Muscle layer of colon (tissue), 2 donors: ENCODE data around the gene MRS2.
"Not testable (repeated sequence)": the region's sequence is repeated elsewhere in the genome, so short reads cannot be mapped to it uniquely, and the experiment has no call there.

Source experiments
- H3K27ac ChIP-seq: one replicate; pipeline ENCODE4 v1.7.0; 2013; ENCODE audit warnings: low read depth, mild to moderate bottlenecking, low read length, moderate library complexity
- H3K27me3 ChIP-seq, 2 donors: one replicate each; pipeline ENCODE4 v1.7.0; 2013; ENCODE audit warnings: low read length in 2 of 2, mild to moderate bottlenecking in 2 of 2; ENCODE audit not compliant: insufficient read depth in 2 of 2, control insufficient read depth in 1 of 2
- H3K36me3 ChIP-seq: one replicate; pipeline ENCODE4 v1.7.0; 2013; ENCODE audit warnings: mild to moderate bottlenecking, low read length; ENCODE audit not compliant: insufficient read depth
- H3K4me1 ChIP-seq: one replicate; pipeline ENCODE4 v1.7.0; 2013; ENCODE audit warnings: mild to moderate bottlenecking, low read length; ENCODE audit not compliant: insufficient read depth
- H3K4me3 ChIP-seq, 2 donors: one replicate each; pipeline ENCODE4 v1.7.0; 2013; ENCODE audit warnings: low read length in 2 of 2, low read depth in 1 of 2, mild to moderate bottlenecking in 1 of 2, moderate library complexity in 1 of 2
- H3K9ac ChIP-seq: one replicate; pipeline ENCODE4 v1.7.0; 2013; ENCODE audit warnings: low read length
- H3K9me3 ChIP-seq: one replicate; pipeline ENCODE4 v1.7.0; 2013; ENCODE audit warnings: mild to moderate bottlenecking, low read length
- donor health status: abdominal sarcoma.
- donor health status: Adenocarcinoma of cecum.

MRS2 gene

DNA sequence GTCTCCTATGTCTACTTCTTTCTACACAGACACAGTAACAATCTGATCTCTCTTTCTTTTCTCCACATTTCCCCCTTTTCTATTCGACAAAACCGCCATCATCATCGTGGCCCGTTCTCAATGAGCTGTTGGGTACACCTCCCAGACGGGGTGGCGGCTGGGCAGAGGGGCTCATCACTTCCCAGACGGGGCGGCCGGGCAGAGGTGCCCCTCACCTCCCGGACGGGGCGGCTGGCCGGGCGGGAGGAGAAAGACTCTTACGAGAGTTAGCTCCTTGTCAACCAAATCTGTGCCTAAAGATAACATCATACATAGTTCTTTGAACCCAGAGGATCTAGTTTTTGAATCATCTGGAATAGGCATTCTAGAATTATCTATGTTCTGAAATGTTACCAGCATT lies 11.8 kb downstream of the MRS2 start:
- peaks cover 61% of the 10 kb centered on the region for H3K36me3 ChIP-seq
- H3K4me1 ChIP-seq, H3K9ac ChIP-seq, H3K4me3 ChIP-seq, H3K27ac ChIP-seq, H3K27me3 ChIP-seq, H3K9me3 ChIP-seq: not testable (repeated sequence)

GRCh38 chr6:24415753-24416152 lies 13.0 kb downstream of the MRS2 start:
- Histone ChIP-seq H3K27me3 (no peaks in the 10 kb centered on the region), H3K36me3 (peaks cover 73% of the 10 kb centered on the region), H3K4me1 (no peaks in the 10 kb centered on the region), H3K9ac (no peak overlapping the region), H3K9me3 (no peaks in the 10 kb centered on the region), H3K27ac (no peak overlapping the region), H3K4me3 (no peak overlapping the region)

GRCh38 chr6:24419526-24419925 lies 16.8 kb downstream of the MRS2 start:
- H3K9ac ChIP-seq, result no peak overlapping the region
- no peaks in the 10 kb centered on the region for H3K4me1 ChIP-seq
- no peaks in the 10 kb centered on the region for H3K27me3 ChIP-seq
- H3K27ac ChIP-seq, result no peak overlapping the region
- peaks cover 73% of the 10 kb centered on the region for H3K36me3 ChIP-seq
- H3K9me3 ChIP-seq, result no peaks in the 10 kb centered on the region
- no peak overlapping the region for H3K4me3 ChIP-seq

DNA sequence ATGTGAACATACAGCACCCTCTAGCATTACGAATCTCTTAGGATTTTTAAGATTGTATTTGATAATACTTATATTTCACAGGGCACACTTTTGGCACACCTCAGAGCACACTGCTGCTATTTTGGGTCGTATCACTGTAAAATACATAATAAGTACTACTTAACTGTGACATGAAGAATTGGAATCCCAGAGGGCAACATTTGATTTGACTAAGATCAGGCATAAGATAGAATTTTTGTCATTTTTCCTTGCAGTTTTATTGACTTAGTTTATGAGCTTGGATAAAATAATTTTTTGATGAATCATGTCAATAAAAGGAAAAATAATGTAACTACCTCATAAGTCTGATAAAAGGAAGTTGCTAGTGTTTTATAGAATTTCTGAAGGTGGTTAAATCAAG lies 22.4 kb downstream of the MRS2 start:
- Histone ChIP-seq H3K9me3 (no peaks in the 10 kb centered on the region), H3K4me1 (peaks cover 5% of the 10 kb centered on the region), H3K9ac (no peak overlapping the region), H3K27me3 (no peaks in the 10 kb centered on the region), H3K36me3 (peaks cover 29% of the 10 kb centered on the region), H3K4me3 (no peak overlapping the region), H3K27ac (no peak overlapping the region)

GRCh38 chr6:24426729-24427446 lies 24.2 kb downstream of the MRS2 start:
- Histone ChIP-seq H3K27me3 (no peaks in the 10 kb centered on the region), H3K27ac (no peak overlapping the region), H3K9me3 (no peaks in the 10 kb centered on the region), H3K4me1 (peaks cover 5% of the 10 kb centered on the region), H3K9ac (no peak overlapping the region), H3K36me3 (peaks cover 17% of the 10 kb centered on the region), H3K4me3 (no peak overlapping the region)

GRCh38 chr6:24428615-24429014 lies 25.9 kb downstream of the MRS2 start:
- H3K27ac ChIP-seq, result no peak overlapping the region
- no peaks in the 10 kb centered on the region for H3K27me3 ChIP-seq
- H3K36me3 ChIP-seq, result peaks cover 7% of the 10 kb centered on the region
- peaks cover 5% of the 10 kb centered on the region for H3K4me1 ChIP-seq
- H3K9ac ChIP-seq, result no peak overlapping the region
- H3K4me3 ChIP-seq, result no peak overlapping the region
- no peaks in the 10 kb centered on the region for H3K9me3 ChIP-seq

- H3K9me3 ChIP-seq, result no peaks in the 10 kb centered on the region
- no peak overlapping the region for H3K4me3 ChIP-seq
- no peaks in the 10 kb centered on the region for H3K27me3 ChIP-seq
- peaks cover 5% of the 10 kb centered on the region for H3K4me1 ChIP-seq
- H3K9ac ChIP-seq, result no peak overlapping the region
- no peak overlapping the region for H3K27ac ChIP-seq
- H3K36me3 ChIP-seq, result peaks cover 6% of the 10 kb centered on the region
Measured at GRCh38 chr6:24429146-24429545, 26.4 kb downstream of the MRS2 start.

DNA sequence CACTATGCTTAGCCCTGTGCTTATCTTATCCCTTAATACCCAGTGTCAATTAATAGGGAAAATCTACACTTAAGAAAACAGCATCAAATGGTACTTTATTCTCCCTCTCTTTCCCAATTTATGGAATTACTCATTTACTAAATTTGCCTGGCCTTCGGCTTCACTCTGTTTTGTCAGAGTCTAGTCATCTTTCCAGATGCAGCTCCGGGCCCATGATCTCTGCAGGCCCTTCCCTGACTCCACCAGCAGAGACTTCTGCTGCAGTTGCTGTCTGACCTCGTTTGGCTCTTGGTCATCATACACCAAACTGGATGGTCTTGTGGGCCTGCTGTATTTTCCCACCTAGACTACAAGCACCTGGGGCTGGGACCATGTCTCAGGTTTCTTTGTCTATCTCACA lies 27.4 kb downstream of the MRS2 start:
- H3K4me1 ChIP-seq, result peaks cover 5% of the 10 kb centered on the region
- H3K4me3 ChIP-seq, result no peak overlapping the region
- peaks cover under 1% of the 10 kb centered on the region for H3K36me3 ChIP-seq
- no peak overlapping the region for H3K27ac ChIP-seq
- no peaks in the 10 kb centered on the region for H3K9me3 ChIP-seq
- H3K9ac ChIP-seq, result no peak overlapping the region
- no peaks in the 10 kb centered on the region for H3K27me3 ChIP-seq

DNA sequence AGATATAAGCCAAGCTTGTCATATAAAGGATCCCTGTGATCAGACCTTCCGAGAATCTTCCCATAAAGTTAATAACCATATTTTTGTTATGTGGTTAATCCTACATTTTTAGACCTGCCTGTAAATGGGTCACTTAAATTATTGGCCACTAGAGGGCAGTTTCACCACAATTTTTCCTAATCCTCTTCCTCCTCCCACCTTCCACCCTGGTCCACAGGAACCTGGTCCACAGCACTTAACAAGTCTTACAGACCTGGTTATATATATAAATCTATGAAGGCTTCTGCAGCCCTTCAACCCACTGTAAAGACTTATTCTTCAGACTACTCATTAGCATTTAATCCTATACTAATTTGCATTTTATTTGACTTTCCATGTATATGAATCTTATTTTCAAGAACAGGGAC lies 28.3 kb downstream of the MRS2 start:
- no peak overlapping the region for H3K9ac ChIP-seq
- peaks cover 5% of the 10 kb centered on the region for H3K4me1 ChIP-seq
- no peak overlapping the region for H3K4me3 ChIP-seq
- H3K27ac ChIP-seq, result no peak overlapping the region
- H3K36me3 ChIP-seq, result no peaks in the 10 kb centered on the region
- no peaks in the 10 kb centered on the region for H3K27me3 ChIP-seq
- H3K9me3 ChIP-seq, result no peaks in the 10 kb centered on the region

DNA sequence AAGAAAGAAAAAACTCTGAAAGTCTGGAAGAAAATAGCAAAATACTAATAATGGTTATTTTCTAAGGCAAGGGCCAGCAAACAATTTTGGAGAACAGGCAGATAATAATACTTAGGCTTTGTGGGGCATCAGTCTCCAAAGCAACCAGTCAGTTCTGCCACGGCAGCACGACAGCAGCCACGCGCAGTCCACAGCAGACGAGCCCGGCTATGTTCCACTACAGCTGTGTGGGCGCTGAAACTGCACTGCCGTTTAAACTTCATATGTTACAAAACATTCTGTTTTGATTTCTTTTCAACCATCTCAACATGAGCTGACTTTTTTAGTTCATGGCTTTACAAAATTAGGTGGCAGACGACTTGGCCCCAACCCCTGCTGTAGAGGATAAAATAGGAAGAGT lies 29.9 kb downstream of the MRS2 start:
- Histone ChIP-seq H3K36me3 (no peaks in the 10 kb centered on the region), H3K4me1 (peaks cover 5% of the 10 kb centered on the region), H3K9me3 (no peaks in the 10 kb centered on the region), H3K27ac (no peak overlapping the region), H3K27me3 (no peaks in the 10 kb centered on the region), H3K4me3 (no peak overlapping the region), H3K9ac (no peak overlapping the region)

DNA sequence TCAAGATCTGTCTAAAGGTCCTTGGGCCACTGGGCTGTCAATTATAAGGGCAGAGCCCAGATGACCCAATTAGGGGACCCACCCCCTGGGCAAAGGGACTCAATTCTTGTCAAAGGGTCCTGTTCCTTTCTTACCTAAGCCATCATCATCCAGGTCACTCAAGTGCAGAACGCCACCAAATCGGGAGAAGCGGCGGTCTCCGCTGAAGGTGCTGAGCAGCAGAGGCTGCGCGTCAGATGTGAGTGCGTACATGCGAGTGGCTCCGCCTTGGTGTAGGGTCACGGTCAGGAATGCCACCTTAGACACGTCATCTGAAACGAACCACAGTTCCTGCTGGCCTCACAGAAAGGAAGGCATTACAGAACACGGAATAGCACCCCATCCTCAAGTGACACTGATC lies 34.2 kb downstream of the MRS2 start:
- Histone ChIP-seq H3K27me3 (no peaks in the 10 kb centered on the region), H3K9ac (no peak overlapping the region), H3K4me3 (no peak overlapping the region), H3K27ac (no peak overlapping the region), H3K36me3 (no peaks in the 10 kb centered on the region), H3K9me3 (no peaks in the 10 kb centered on the region), H3K4me1 (no peaks in the 10 kb centered on the region)

DNA sequence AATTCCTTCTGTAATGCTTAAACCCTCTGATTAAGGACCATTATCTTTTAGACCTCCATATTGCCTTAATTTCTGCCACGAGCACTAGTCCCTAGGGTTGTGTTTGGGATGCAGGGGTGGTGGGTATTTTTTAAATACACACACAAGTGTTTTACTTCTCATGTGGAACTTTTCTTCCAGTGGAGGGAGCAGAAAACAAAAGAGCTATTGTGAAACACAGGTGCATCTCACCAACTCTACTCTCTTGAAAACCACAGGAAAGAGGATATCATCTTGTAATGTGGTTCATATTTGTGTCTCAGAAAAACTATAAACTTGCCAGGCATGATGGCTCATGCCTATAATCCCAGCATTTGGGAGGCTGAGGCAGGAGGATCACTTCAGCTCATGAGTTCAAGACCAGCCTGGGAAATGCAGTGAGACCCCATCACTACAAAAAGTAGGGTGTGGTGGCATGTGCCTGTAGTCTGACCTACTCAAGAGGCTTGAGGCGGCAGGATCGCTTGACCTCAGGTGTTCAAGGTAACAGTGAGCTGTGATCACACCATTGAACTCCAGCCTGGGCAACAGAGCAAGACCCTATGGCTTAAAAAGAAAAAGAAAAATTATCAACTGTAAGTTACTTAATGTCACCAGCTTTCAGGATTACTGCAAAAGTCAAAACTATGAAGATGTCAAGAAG lies 37.3 kb downstream of the MRS2 start:
- H3K4me1 ChIP-seq, result no peaks in the 10 kb centered on the region
- no peaks in the 10 kb centered on the region for H3K9me3 ChIP-seq
- H3K4me3 ChIP-seq, result no peak overlapping the region
- no peak overlapping the region for H3K9ac ChIP-seq
- H3K27me3 ChIP-seq, result no peaks in the 10 kb centered on the region
- H3K36me3 ChIP-seq, result no peaks in the 10 kb centered on the region
- no peak overlapping the region for H3K27ac ChIP-seq
